Measurements from ENCODE around the gene FN1.

DNA sequence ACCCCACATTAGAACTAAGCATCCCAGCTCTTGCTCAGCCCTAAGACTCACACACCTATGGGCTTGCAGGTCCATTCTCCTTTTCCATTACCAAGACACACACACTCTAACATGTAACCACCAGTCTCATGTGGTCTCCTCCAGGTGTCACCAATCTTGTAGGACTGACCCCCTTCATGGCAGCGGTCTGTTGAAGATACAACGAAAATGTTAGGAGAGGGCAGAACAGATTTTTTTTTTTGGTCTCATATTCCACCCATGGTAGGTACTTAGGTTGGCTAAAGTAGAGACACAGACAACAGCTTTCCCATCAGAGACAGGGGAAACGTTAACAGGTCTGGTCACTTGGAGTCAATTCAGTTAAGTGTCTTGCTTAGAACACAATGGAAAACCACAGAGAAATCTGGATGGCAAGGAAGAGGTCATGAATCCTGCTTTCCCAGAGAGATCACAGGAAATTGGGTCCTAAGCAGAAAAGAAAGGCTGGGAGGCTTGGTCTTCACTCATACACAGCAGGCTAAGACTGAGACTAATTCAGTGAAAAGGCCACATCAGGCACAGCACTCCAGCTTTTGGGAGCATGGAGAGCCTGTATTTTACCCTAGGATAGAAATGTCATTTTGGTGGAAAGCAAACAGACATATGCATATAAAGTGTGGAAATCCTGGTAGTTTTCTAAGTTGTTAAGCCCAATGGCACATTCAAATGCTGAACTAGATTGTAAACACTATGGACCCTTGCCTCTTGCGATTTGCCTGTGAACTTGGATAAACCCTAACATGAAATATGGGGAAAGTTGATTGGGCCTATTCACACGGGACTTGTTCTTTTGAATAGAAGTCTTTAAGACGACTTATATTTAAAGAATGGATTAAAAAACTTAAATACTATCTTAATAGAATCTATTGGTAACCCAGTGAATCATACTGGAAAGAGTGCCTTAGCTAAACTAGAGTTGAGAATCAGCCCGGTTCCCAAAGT lies 3.8 kb downstream of the FN1 start:
- TF ChIP-seq GATA3 (IDR thresholded peaks at IDR 0.05; ENCODE audit: low read depth, low read length) (no peak), GATA2 (IDR thresholded peaks at IDR 0.05; ENCODE audit: low read depth, low read length) (no peak)

Measured in SH-SY5Y (cell line).